ENCODE measurements around the gene TUBA1C. TPM values are rescaled to one million over a fixed set of nuclear protein-coding genes. Genes with fewer than 3 reads are reported as not detected.

The TUBA1C gene
- total RNA-seq: 349 and 355 TPM in 2 replicates

- peaks cover 41% of the 10 kb centered on the region for H3K4me1 Mint-ChIP-seq (ENCODE audit: low read depth)
- peak; percentile 92 for DNase-seq (ENCODE audit: low spot score)
- H3K27ac Mint-ChIP-seq: peak within 1 kb of the TSS; percentile 98
- peaks cover 48% of the 10 kb centered on the region for H3K36me3 Mint-ChIP-seq (ENCODE audit: low read depth)
- intact Hi-C loops (cut with micrococcal nuclease): loop anchor here (1.0 to 2.0 kb wide), 4 partner anchors 30 to 134 kb away; partner anchors contain the start of genes TROAP, TUBA1A and TUBA1B
- H3K9me3 Mint-ChIP-seq: no peaks in the 10 kb centered on the region
- H3K27me3 Mint-ChIP-seq (ENCODE audit: low read depth): no peaks in the 10 kb centered on the region
- peak within 1 kb of the TSS; percentile 100 for H3K4me3 Mint-ChIP-seq (ENCODE audit: low read depth)
These were observed at the start of gene TUBA1C for GRCh38 chr12:49264873-49265792. TSS of gene TUBA1C (plus strand) at chr12:49265082. CDS start at chr12:49265182, 100 bp downstream.

- intact Hi-C loops (cut with micrococcal nuclease): no loop called here
- H3K4me3 Mint-ChIP-seq (ENCODE audit: low read depth): no peak overlapping the region
- H3K27ac Mint-ChIP-seq: no peak overlapping the region
- H3K27me3 Mint-ChIP-seq (ENCODE audit: low read depth): peaks cover 5% of the 10 kb centered on the region
- no peaks in the 10 kb centered on the region for H3K9me3 Mint-ChIP-seq
- H3K4me1 Mint-ChIP-seq (ENCODE audit: low read depth): no peaks in the 10 kb centered on the region
- no peaks in the 10 kb centered on the region for H3K36me3 Mint-ChIP-seq (ENCODE audit: low read depth)
- DNase-seq (ENCODE audit: low spot score): no peak
These were observed 45.4 kb upstream of the TUBA1C start for GRCh38 chr12:49219417-49220026.

GRCh38 chr12:49220972-49221371 is 43.9 kb upstream of the TUBA1C start:
- Mint-ChIP-seq H3K27ac (no peak overlapping the region), H3K9me3 (no peaks in the 10 kb centered on the region), H3K4me3 (ENCODE audit: low read depth) (no peak overlapping the region), H3K36me3 (ENCODE audit: low read depth) (no peaks in the 10 kb centered on the region), H3K4me1 (ENCODE audit: low read depth) (no peaks in the 10 kb centered on the region), H3K27me3 (ENCODE audit: low read depth) (peaks cover 1% of the 10 kb centered on the region)
- no peak for DNase-seq (ENCODE audit: low spot score)
- intact Hi-C loops (cut with micrococcal nuclease): no loop called here

GRCh38 chr12:49223122-49223521 is 41.8 kb upstream of the TUBA1C start:
- H3K36me3 Mint-ChIP-seq (ENCODE audit: low read depth): no peaks in the 10 kb centered on the region
- H3K9me3 Mint-ChIP-seq: no peaks in the 10 kb centered on the region
- intact Hi-C loops (cut with micrococcal nuclease): no loop called here
- H3K4me3 Mint-ChIP-seq (ENCODE audit: low read depth): no peak overlapping the region
- no peaks in the 10 kb centered on the region for H3K27me3 Mint-ChIP-seq (ENCODE audit: low read depth)
- no peak for DNase-seq (ENCODE audit: low spot score)
- H3K4me1 Mint-ChIP-seq (ENCODE audit: low read depth): no peaks in the 10 kb centered on the region
- no peak overlapping the region for H3K27ac Mint-ChIP-seq

GRCh38 chr12:49223590-49224369 is 41.1 kb upstream of the TUBA1C start:
- peaks cover 2% of the 10 kb centered on the region for H3K27me3 Mint-ChIP-seq (ENCODE audit: low read depth)
- no peaks in the 10 kb centered on the region for H3K4me1 Mint-ChIP-seq (ENCODE audit: low read depth)
- no peak for DNase-seq (ENCODE audit: low spot score)
- no peaks in the 10 kb centered on the region for H3K9me3 Mint-ChIP-seq
- intact Hi-C loops (cut with micrococcal nuclease): no loop called here
- no peaks in the 10 kb centered on the region for H3K36me3 Mint-ChIP-seq (ENCODE audit: low read depth)
- no peak overlapping the region for H3K4me3 Mint-ChIP-seq (ENCODE audit: low read depth)
- H3K27ac Mint-ChIP-seq: no peak overlapping the region

GRCh38 chr12:49225576-49226166 is 39.2 kb upstream of the TUBA1C start:
- peaks cover 4% of the 10 kb centered on the region for H3K27me3 Mint-ChIP-seq (ENCODE audit: low read depth)
- no peak for DNase-seq (ENCODE audit: low spot score)
- H3K9me3 Mint-ChIP-seq: no peaks in the 10 kb centered on the region
- H3K4me1 Mint-ChIP-seq (ENCODE audit: low read depth): no peaks in the 10 kb centered on the region
- H3K27ac Mint-ChIP-seq: no peak overlapping the region
- no peak overlapping the region for H3K4me3 Mint-ChIP-seq (ENCODE audit: low read depth)
- no peaks in the 10 kb centered on the region for H3K36me3 Mint-ChIP-seq (ENCODE audit: low read depth)
- intact Hi-C loops (cut with micrococcal nuclease): no loop called here

GRCh38 chr12:49227713-49228112 is 37.2 kb upstream of the TUBA1C start:
- H3K4me3 Mint-ChIP-seq (ENCODE audit: low read depth): no peak overlapping the region
- H3K36me3 Mint-ChIP-seq (ENCODE audit: low read depth): no peaks in the 10 kb centered on the region
- intact Hi-C loops (cut with micrococcal nuclease): no loop called here
- H3K4me1 Mint-ChIP-seq (ENCODE audit: low read depth): no peaks in the 10 kb centered on the region
- no peak for DNase-seq (ENCODE audit: low spot score)
- H3K9me3 Mint-ChIP-seq: no peaks in the 10 kb centered on the region
- H3K27ac Mint-ChIP-seq: no peak overlapping the region
- peaks cover 6% of the 10 kb centered on the region for H3K27me3 Mint-ChIP-seq (ENCODE audit: low read depth)

- H3K27me3 Mint-ChIP-seq (ENCODE audit: low read depth): peaks cover 6% of the 10 kb centered on the region
- peaks cover 4% of the 10 kb centered on the region for H3K4me1 Mint-ChIP-seq (ENCODE audit: low read depth)
- H3K27ac Mint-ChIP-seq: no peak overlapping the region
- intact Hi-C loops (cut with micrococcal nuclease): no loop called here
- no peak overlapping the region for H3K4me3 Mint-ChIP-seq (ENCODE audit: low read depth)
- H3K36me3 Mint-ChIP-seq (ENCODE audit: low read depth): no peaks in the 10 kb centered on the region
- DNase-seq (ENCODE audit: low spot score): no peak
- H3K9me3 Mint-ChIP-seq: no peaks in the 10 kb centered on the region
These were observed 36.2 kb upstream of the TUBA1C start for GRCh38 chr12:49228653-49229052.

GRCh38 chr12:49230176-49230804 is 34.6 kb upstream of the TUBA1C start:
- H3K4me3 Mint-ChIP-seq (ENCODE audit: low read depth): no peak overlapping the region
- DNase-seq (ENCODE audit: low spot score): no peak
- peaks cover 10% of the 10 kb centered on the region for H3K4me1 Mint-ChIP-seq (ENCODE audit: low read depth)
- H3K36me3 Mint-ChIP-seq (ENCODE audit: low read depth): no peaks in the 10 kb centered on the region
- H3K27me3 Mint-ChIP-seq (ENCODE audit: low read depth): peaks cover 6% of the 10 kb centered on the region
- H3K9me3 Mint-ChIP-seq: no peaks in the 10 kb centered on the region
- intact Hi-C loops (cut with micrococcal nuclease): no loop called here
- H3K27ac Mint-ChIP-seq: no peak overlapping the region

GRCh38 chr12:49230805-49231194 is 34.1 kb upstream of the TUBA1C start:
- Mint-ChIP-seq H3K27me3 (ENCODE audit: low read depth) (peaks cover 6% of the 10 kb centered on the region), H3K4me3 (ENCODE audit: low read depth) (no peak overlapping the region), H3K4me1 (ENCODE audit: low read depth) (peaks cover 10% of the 10 kb centered on the region), H3K27ac (no peak overlapping the region), H3K36me3 (ENCODE audit: low read depth) (no peaks in the 10 kb centered on the region), H3K9me3 (no peaks in the 10 kb centered on the region)
- intact Hi-C loops (cut with micrococcal nuclease): no loop called here
- DNase-seq (ENCODE audit: low spot score): no peak

- H3K36me3 Mint-ChIP-seq (ENCODE audit: low read depth): no peaks in the 10 kb centered on the region
- peaks cover 16% of the 10 kb centered on the region for H3K4me1 Mint-ChIP-seq (ENCODE audit: low read depth)
- no peak for DNase-seq (ENCODE audit: low spot score)
- no peak overlapping the region for H3K27ac Mint-ChIP-seq
- no peak overlapping the region for H3K4me3 Mint-ChIP-seq (ENCODE audit: low read depth)
- H3K27me3 Mint-ChIP-seq (ENCODE audit: low read depth): peaks cover 6% of the 10 kb centered on the region
- intact Hi-C loops (cut with micrococcal nuclease): no loop called here
- no peaks in the 10 kb centered on the region for H3K9me3 Mint-ChIP-seq
These were observed 32.8 kb upstream of the TUBA1C start for GRCh38 chr12:49231878-49232655.
